ENCODE data around the gene LRRC71. TPM values are rescaled to one million over a fixed set of nuclear protein-coding genes. Genes with fewer than 3 reads are reported as not detected.

The LRRC71 gene
- total RNA-seq = not detected

DNA sequence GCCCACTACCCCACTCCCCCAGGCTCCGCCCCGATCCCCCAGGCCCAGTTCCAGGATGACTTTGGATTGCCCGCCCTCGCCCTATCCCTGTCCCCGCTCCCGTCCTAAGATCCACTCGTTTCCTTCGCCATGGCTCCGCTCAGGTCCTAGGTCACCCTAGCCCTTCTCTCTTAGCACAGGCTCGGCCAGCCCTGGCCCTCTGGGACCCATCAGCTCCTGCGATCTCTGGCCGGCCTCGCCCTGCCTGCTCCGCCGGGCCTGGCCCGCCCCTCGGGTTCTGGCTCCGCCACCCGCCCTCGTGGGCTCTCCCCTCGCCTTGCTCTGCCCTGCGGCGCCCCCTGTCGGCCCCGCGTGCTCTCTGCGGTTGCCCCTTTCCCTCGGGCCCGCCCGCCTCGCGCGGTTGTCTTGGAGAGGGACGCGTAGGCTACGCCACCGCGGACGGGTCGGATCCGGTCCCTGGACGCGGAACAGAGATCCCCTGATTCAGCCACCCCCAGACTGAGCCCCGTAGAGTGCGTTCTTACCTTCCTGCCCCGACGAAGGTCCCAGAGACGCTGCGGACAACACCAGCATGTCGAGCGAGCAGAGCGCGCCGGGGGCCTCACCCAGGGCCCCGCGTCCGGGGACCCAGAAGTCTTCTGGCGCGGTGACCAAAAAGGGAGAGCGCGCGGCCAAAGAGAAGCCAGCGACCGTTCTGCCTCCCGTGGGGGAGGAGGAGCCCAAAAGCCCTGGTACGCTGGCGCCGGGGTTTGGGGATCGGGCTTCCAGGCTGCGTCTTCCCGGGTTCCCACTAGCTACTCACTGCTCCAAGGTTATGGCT is at the start of gene LRRC71:
LRRC71 (plus strand) TSS at position 400 of the 820 bp plus-strand sequence; CDS start at position 572, 172 bp downstream.
- H3K27ac ChIP-seq = no peak within 1 kb of the TSS
- no peaks in the 10 kb centered on the region for H3K36me3 ChIP-seq
- H3K27me3 ChIP-seq = peaks cover 16% of the 10 kb centered on the region
- intact Hi-C loops (cut with DNase I) = loop anchor here (10.0 kb wide), 1 partner anchor 154 kb away; no protein-coding TSS in a partner anchor
- DNase-seq = peak; percentile 81 to 85
- TF ChIP-seq, protein P1, sequence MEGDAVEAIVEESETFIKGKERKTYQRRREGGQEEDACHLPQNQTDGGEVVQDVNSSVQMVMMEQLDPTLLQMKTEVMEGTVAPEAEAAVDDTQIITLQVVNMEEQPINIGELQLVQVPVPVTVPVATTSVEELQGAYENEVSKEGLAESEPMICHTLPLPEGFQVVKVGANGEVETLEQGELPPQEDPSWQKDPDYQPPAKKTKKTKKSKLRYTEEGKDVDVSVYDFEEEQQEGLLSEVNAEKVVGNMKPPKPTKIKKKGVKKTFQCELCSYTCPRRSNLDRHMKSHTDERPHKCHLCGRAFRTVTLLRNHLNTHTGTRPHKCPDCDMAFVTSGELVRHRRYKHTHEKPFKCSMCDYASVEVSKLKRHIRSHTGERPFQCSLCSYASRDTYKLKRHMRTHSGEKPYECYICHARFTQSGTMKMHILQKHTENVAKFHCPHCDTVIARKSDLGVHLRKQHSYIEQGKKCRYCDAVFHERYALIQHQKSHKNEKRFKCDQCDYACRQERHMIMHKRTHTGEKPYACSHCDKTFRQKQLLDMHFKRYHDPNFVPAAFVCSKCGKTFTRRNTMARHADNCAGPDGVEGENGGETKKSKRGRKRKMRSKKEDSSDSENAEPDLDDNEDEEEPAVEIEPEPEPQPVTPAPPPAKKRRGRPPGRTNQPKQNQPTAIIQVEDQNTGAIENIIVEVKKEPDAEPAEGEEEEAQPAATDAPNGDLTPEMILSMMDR (IDR thresholded peaks at IDR 0.05) = peak; percentile 70 to 97 (median 95)
- TF ChIP-seq POLR2A (IDR thresholded peaks at IDR 0.05) = no peak
- H3K4me3 ChIP-seq (replicated peaks in 1 of 3) = no peak within 1 kb of the TSS
- WGBS, 2 donors = 10 to 11% methylated on average over 45 to 46 of the region's 71 CpGs
- H3K9me3 ChIP-seq = no peaks in the 10 kb centered on the region
- H3K4me1 ChIP-seq = peaks cover 15 to 22% of the 10 kb centered on the region in 2 donors

DNA sequence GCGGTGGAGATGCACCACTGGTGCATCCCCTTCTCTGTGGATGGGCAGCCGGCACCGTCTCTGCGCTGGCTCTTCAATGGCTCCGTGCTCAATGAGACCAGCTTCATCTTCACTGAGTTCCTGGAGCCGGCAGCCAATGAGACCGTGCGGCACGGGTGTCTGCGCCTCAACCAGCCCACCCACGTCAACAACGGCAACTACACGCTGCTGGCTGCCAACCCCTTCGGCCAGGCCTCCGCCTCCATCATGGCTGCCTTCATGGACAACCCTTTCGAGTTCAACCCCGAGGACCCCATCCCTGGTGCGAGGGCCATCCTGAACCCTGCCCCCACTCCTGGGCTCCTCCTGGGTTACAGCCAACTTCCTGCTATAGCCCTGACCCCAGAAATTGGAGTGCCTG is 46.8 kb upstream of the LRRC71 start:
- Histone ChIP-seq H3K27ac (no peak overlapping the region), H3K4me3 (replicated peaks in 1 of 3) (no peak overlapping the region), H3K9me3 (no peaks in the 10 kb centered on the region), H3K27me3 (no peaks in the 10 kb centered on the region), H3K4me1 (no peaks in the 10 kb centered on the region), H3K36me3 (no peaks in the 10 kb centered on the region)
- DNase-seq = no peak
- WGBS, 2 donors = 96 to 98% methylated on average over 10 to 17 of the region's 18 CpGs
- intact Hi-C loops (cut with DNase I) = no loop called here
- no peak for TF ChIP-seq POLR2A (IDR thresholded peaks at IDR 0.05)
- TF ChIP-seq, protein P1 (IDR thresholded peaks at IDR 0.05) = no peak

DNA sequence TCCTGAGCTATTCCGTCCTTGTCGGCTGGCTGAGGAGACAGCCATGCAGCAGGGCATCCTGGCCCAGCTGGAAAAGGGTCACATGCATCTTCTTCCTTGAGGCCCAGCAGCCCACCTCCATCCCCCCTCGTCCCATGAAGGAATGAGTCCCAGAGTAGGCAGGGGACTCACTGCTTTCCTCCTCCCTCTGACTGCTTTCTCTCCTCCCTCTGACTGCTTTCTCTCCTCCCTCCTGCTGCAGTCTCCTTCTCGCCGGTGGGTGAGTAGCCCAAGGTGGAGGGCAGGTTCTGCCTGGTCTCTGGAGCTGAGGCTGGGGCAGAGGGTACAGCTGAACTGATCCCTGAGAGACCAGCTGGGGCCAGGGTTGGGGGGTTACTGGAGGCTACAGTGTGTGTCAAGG is 46.3 kb upstream of the LRRC71 start:
- no peak overlapping the region for H3K27ac ChIP-seq
- DNase-seq = no peak
- WGBS, 2 donors = 84% methylated on average over 5 of the region's 5 CpGs
- H3K4me3 ChIP-seq (replicated peaks in 1 of 3) = no peak overlapping the region
- no peaks in the 10 kb centered on the region for H3K36me3 ChIP-seq
- intact Hi-C loops (cut with DNase I) = no loop called here
- TF ChIP-seq POLR2A (IDR thresholded peaks at IDR 0.05) = no peak
- TF ChIP-seq, protein P1 (IDR thresholded peaks at IDR 0.05) = no peak
- no peaks in the 10 kb centered on the region for H3K4me1 ChIP-seq
- no peaks in the 10 kb centered on the region for H3K9me3 ChIP-seq
- H3K27me3 ChIP-seq = no peaks in the 10 kb centered on the region

DNA sequence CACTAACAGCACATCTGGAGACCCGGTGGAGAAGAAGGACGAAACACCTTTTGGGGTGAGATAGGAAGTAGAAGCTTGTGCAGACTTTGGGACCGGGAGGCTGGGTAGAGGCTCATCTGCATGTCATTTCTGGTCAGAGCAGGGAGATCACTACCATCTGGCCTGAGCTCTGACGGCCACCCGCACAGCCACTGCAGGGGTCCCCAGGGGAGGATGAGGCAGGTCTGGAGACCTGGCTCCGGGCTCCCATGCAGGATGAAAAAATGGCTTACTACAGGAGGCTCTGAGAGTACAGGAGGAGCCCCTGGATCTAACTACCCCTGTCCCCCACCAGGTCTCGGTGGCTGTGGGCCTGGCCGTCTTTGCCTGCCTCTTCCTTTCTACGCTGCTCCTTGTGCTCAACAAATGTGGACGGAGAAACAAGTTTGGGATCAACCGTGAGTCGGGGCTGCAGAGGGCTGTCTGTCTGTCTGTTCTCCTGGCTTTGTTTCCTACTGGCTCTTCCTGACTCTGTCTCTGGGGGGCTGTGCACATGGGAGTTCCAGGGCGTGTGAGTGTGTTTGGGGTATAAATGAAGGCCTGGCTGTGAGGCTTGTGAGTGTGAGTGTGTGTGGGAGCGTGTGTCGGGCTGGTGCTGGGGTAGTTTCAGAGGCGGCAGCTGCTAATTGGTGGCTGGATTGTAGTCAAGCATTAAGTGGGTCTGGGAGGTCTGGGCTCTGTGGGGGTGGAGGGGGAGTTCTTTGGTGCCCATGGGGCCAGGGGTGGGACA is 45.7 kb upstream of the LRRC71 start:
- DNase-seq = no peak
- TF ChIP-seq, protein P1 (IDR thresholded peaks at IDR 0.05) = no peak
- no peak for TF ChIP-seq POLR2A (IDR thresholded peaks at IDR 0.05)
- no peaks in the 10 kb centered on the region for H3K36me3 ChIP-seq
- no peak overlapping the region for H3K4me3 ChIP-seq (replicated peaks in 1 of 3)
- no peaks in the 10 kb centered on the region for H3K4me1 ChIP-seq
- no peak overlapping the region for H3K27ac ChIP-seq
- WGBS, 2 donors = 78 to 80% methylated on average over 13 to 16 of the region's 16 CpGs
- intact Hi-C loops (cut with DNase I) = no loop called here
- no peaks in the 10 kb centered on the region for H3K27me3 ChIP-seq
- no peaks in the 10 kb centered on the region for H3K9me3 ChIP-seq

DNA sequence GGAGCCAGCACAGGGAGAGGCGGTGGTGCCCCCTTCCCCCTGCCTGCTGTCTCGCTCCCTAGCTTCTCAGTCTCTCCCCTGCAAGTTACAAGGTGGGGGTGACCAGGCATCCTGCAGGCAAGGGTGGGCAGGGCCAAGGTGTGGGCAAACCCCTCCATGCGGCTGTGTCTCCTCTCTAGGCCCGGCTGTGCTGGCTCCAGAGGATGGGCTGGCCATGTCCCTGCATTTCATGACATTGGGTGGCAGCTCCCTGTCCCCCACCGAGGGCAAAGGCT is 45.2 kb upstream of the LRRC71 start:
- no peak for TF ChIP-seq POLR2A (IDR thresholded peaks at IDR 0.05)
- TF ChIP-seq, protein P1 (IDR thresholded peaks at IDR 0.05) = no peak
- Histone ChIP-seq H3K36me3 (no peaks in the 10 kb centered on the region), H3K27me3 (no peaks in the 10 kb centered on the region), H3K4me3 (replicated peaks in 1 of 3) (no peak overlapping the region), H3K9me3 (no peaks in the 10 kb centered on the region), H3K4me1 (no peaks in the 10 kb centered on the region), H3K27ac (no peak overlapping the region)
- 64 to 80% methylated on average over 1 to 2 of the region's 5 CpGs for WGBS, 2 donors
- no peak for DNase-seq
- intact Hi-C loops (cut with DNase I) = no loop called here
